ENCODE measurements around the gene ETF1. TPM values are rescaled to one million over a fixed set of nuclear protein-coding genes. Genes with fewer than 3 reads are reported as not detected.

Gene ETF1
- total and polyA plus RNA-seq, 9 of the 15 experiments (the other 6 are each of a cell fraction or from before 2014, with no cell fraction given): 53.7 to 209 (median 164) TPM

GRCh38 chr5:138468133-138468965, 74.7 kb downstream of the ETF1 start (continued):
- TF ChIP-seq, protein P1, sequence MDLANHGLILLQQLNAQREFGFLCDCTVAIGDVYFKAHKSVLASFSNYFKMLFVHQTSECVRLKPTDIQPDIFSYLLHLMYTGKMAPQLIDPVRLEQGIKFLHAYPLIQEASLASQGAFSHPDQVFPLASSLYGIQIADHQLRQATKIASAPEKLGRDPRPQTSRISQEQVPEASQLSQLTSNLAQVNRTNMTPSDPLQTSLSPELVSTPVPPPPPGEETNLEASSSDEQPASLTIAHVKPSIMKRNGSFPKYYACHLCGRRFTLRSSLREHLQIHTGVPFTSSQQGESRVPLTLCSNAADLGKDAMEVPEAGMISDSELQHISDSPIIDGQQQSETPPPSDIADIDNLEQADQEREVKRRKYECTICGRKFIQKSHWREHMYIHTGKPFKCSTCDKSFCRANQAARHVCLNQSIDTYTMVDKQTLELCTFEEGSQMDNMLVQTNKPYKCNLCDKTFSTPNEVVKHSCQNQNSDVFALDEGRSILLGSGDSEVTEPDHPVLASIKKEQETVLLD (IDR thresholded peaks at IDR 0.05): no peak
- TF ChIP-seq SRSF9 (IDR thresholded peaks at IDR 0.05; ENCODE audit: borderline replicate concordance, low read depth, low read length) (no peak), RHOXF2B (CRISPR knock-in tag; conservative IDR thresholded peaks at IDR 0.05) (no peak), ILF3 (IDR thresholded peaks at IDR 0.05; ENCODE audit: borderline replicate concordance) (peak; percentile 50; the same call in 1 of the 2 replicates), CREBBP (IDR thresholded peaks at IDR 0.05; ENCODE audit: low read depth, low read length) (no peak), RBM15 (IDR thresholded peaks at IDR 0.05; ENCODE audit: insufficient read depth, low read length) (no peak), NFATC3 (IDR thresholded peaks at IDR 0.05) (peak; percentile 64), ZNF785 (CRISPR knock-in tag; IDR thresholded peaks at IDR 0.05) (no peak), ZNF3 (CRISPR knock-in tag; IDR thresholded peaks at IDR 0.05) (no peak), CUX1 (CRISPR knock-in tag; IDR thresholded peaks at IDR 0.05) (no peak), CHD1 (IDR thresholded peaks at IDR 0.05; ENCODE audit: low read length) (peak; percentile 37), PML (IDR thresholded peaks at IDR 0.05; ENCODE audit: low read length) (peak; percentile 90), HNRNPL (IDR thresholded peaks at IDR 0.05; ENCODE audit: low read depth, low read length) (peak; percentile 93), THRB (CRISPR knock-in tag; conservative IDR thresholded peaks at IDR 0.05) (peak; percentile 42; the same call in 1 of the 2 replicates), ZC3H4 (CRISPR knock-in tag; IDR thresholded peaks at IDR 0.05; ENCODE audit: borderline replicate concordance) (no peak; the same call in 1 of the 2 replicates)
- TF ChIP-seq, protein P2, sequence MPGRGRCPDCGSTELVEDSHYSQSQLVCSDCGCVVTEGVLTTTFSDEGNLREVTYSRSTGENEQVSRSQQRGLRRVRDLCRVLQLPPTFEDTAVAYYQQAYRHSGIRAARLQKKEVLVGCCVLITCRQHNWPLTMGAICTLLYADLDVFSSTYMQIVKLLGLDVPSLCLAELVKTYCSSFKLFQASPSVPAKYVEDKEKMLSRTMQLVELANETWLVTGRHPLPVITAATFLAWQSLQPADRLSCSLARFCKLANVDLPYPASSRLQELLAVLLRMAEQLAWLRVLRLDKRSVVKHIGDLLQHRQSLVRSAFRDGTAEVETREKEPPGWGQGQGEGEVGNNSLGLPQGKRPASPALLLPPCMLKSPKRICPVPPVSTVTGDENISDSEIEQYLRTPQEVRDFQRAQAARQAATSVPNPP (IDR thresholded peaks at IDR 0.05; ENCODE audit: borderline replicate concordance, insufficient read depth, insufficient read length): no peak
- TF ChIP-seq, protein P3, sequence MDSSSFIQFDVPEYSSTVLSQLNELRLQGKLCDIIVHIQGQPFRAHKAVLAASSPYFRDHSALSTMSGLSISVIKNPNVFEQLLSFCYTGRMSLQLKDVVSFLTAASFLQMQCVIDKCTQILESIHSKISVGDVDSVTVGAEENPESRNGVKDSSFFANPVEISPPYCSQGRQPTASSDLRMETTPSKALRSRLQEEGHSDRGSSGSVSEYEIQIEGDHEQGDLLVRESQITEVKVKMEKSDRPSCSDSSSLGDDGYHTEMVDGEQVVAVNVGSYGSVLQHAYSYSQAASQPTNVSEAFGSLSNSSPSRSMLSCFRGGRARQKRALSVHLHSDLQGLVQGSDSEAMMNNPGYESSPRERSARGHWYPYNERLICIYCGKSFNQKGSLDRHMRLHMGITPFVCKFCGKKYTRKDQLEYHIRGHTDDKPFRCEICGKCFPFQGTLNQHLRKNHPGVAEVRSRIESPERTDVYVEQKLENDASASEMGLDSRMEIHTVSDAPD (CRISPR knock-in tag; IDR thresholded peaks at IDR 0.05): no peak
